A673 (cell line): Measurements from ENCODE around the gene EFCAB11. TPM values are rescaled to one million over a fixed set of nuclear protein-coding genes. Genes with fewer than 3 reads are reported as not detected.

ENCODE experiments used
- BruUV-seq: library from RNA; stranded (reverse); fragments of 400-500 nt; replicated peaks from 2 replicates; lab custom pipeline; 2021; lab: Mats Ljungman, UMichigan
- CTCF ChIA-PET: fragments of 300-600 bp; sonication (Branson Sonifier 250); formaldehyde crosslinking; loops from one replicate; lab custom pipeline; 2022; ENCODE audit warnings: antibody characterized with exemption; lab: Charles Lee
- POLR2A ChIA-PET: fragments of 300-600 bp; sonication (Branson Sonifier 250); formaldehyde crosslinking; loops from one replicate; lab custom pipeline; 2022; ENCODE audit warnings: antibody characterized with exemption; ENCODE audit not compliant: low non-redundant PET; lab: Charles Lee
- DNase-seq: peaks from one replicate; pipeline ENCODE4 v3.0.0-alpha.2; 2015; ENCODE audit warnings: low spot score
- H3K27ac ChIP-seq: fragments of 200-600 bp; sonication (generic); 2 replicates; pipeline ENCODE4 v1.5.1; 2016; ENCODE audit warnings: mixed run types, low read depth, mild to moderate bottlenecking, mixed read lengths, antibody characterized with exemption, low read length; ENCODE audit not compliant: poor library complexity, severe bottlenecking
- H3K27me3 ChIP-seq: fragments of 200-600 bp; sonication (generic); replicated peaks from 2 replicates; pipeline ENCODE4 v1.6.1; 2017; ENCODE audit warnings: mixed run types, low read depth, mild to moderate bottlenecking, mixed read lengths, antibody characterized with exemption, low read length; ENCODE audit not compliant: insufficient read depth, poor library complexity
- H3K36me3 ChIP-seq: fragments of 200-600 bp; sonication (generic); 2 replicates; pipeline ENCODE4 v1.6.1; 2016; ENCODE audit warnings: mixed run types, mild to moderate bottlenecking, mixed read lengths, antibody characterized with exemption, low read length; ENCODE audit not compliant: insufficient read depth, poor library complexity, severe bottlenecking
- H3K4me1 ChIP-seq: fragments of 200-600 bp; sonication (generic); 2 replicates; pipeline ENCODE4 v1.6.1; 2017; ENCODE audit warnings: mixed run types, mild to moderate bottlenecking, mixed read lengths, antibody characterized with exemption, low read length; ENCODE audit not compliant: insufficient read depth, poor library complexity, severe bottlenecking
- H3K4me3 ChIP-seq: fragments of 200-600 bp; sonication (generic); 2 replicates; pipeline ENCODE4 v1.5.1; 2016; ENCODE audit warnings: low read depth, mixed run types, mild to moderate bottlenecking, mixed read lengths, low read length; ENCODE audit not compliant: poor library complexity, severe bottlenecking
- H3K9me3 ChIP-seq: fragments of 200-600 bp; sonication (generic); 2 replicates; pipeline ENCODE4 v1.6.1; 2016; ENCODE audit warnings: mixed run types, low read depth, mild to moderate bottlenecking, mixed read lengths, antibody characterized with exemption, low read length; ENCODE audit not compliant: poor library complexity, severe bottlenecking
- CTCF ChIP-seq: fragments of 300-800, 200-600 bp; sonication (generic); conservative IDR thresholded peaks from 2 replicates; pipeline ENCODE4 v1.5.1; 2017; ENCODE audit warnings: low read depth, mild to moderate bottlenecking, antibody characterized with exemption, low read length, moderate library complexity, mixed read lengths
- EZH2 ChIP-seq: fragments of 200-600 bp; sonication (generic); IDR thresholded peaks from 2 replicates; pipeline ENCODE4 v1.6.1; 2017; ENCODE audit warnings: borderline replicate concordance, low read depth, mild to moderate bottlenecking, mixed read lengths, antibody characterized with exemption, low read length; ENCODE audit not compliant: poor library complexity, severe bottlenecking
- intact Hi-C: fragments of 100-400 bp; cut with micrococcal nuclease; formaldehyde crosslinking; loops from one replicate; pipeline ENCODE4 v1.10.0; 2022; ENCODE audit not compliant: unreplicated experiment
- total RNA-seq: library from RNA; stranded (reverse); gene quantifications from 2 replicates; pipeline ENCODE4 v1.2.3, GENCODE V29; 2021

EFCAB11 gene
- total RNA-seq, 1 experiment from 2014 or later: 8.4 TPM

GRCh38 chr14:89781046-89781445 lies 173.5 kb downstream of the EFCAB11 start:
- ChIA-PET CTCF (no interaction called here), POLR2A (no interaction called here)
- DNase-seq: no peak

GRCh38 chr14:89779707-89780106 lies 174.8 kb downstream of the EFCAB11 start:
- POLR2A ChIA-PET: no interaction called here
- no peak for DNase-seq
- intact Hi-C loops: no loop called here
- Histone ChIP-seq H3K27me3 (no peaks in the 10 kb centered on the region), H3K9me3 (no peaks in the 10 kb centered on the region), H3K4me1 (peaks cover 13% of the 10 kb centered on the region), H3K36me3 (no peaks in the 10 kb centered on the region), H3K4me3 (no peak overlapping the region), H3K27ac (no peak overlapping the region)
- no TSS peak for BruUV-seq
- TF ChIP-seq CTCF (no peak), EZH2 (no peak)
- CTCF ChIA-PET: no interaction called here

More at GRCh38 chr14:89781046-89781445, 173.5 kb downstream of the EFCAB11 start:
- intact Hi-C loops: no loop called here
- TF ChIP-seq EZH2 (no peak), CTCF (no peak)
- Histone ChIP-seq H3K27me3 (no peaks in the 10 kb centered on the region), H3K36me3 (no peaks in the 10 kb centered on the region), H3K27ac (no peak overlapping the region), H3K4me3 (no peak overlapping the region), H3K9me3 (no peaks in the 10 kb centered on the region), H3K4me1 (peaks cover under 1% of the 10 kb centered on the region)
- no TSS peak for BruUV-seq

GRCh38 chr14:89775946-89776345 lies 178.6 kb downstream of the EFCAB11 start:
- Histone ChIP-seq H3K4me3 (no peak overlapping the region), H3K36me3 (no peaks in the 10 kb centered on the region), H3K27me3 (no peaks in the 10 kb centered on the region), H3K27ac (no peak overlapping the region), H3K9me3 (no peaks in the 10 kb centered on the region), H3K4me1 (peaks cover 14% of the 10 kb centered on the region)
- intact Hi-C loops: no loop called here
- POLR2A ChIA-PET: no interaction called here
- TF ChIP-seq CTCF (no peak), EZH2 (no peak)
- no peak for DNase-seq
- CTCF ChIA-PET: no interaction called here
- BruUV-seq: no TSS peak
